ENCODE measurements around the gene DLG2. TPM values are rescaled to one million over a fixed set of nuclear protein-coding genes. Genes with fewer than 3 reads are reported as not detected.

The DLG2 gene
- total RNA-seq, 1 donor, result 1.3 TPM

DNA sequence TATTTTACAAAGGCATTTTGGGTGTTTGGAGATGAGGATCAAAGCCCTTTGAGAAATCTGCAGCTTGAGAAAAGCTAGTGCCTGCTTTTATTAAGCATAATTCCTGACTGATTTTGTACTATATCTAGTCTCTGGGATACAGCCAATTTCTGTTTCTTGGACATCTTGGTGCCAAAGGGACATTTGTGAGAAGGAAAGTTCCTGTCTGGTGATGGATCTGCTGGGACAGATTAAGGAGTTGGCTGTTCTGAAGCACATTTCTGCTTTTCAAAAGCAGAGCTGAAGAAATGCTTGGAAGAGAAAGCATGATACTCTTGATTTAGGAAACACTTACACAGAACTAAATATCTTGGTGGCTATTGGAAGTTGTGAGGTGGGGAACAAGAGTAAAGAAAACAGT is 2086.4 kb downstream of the DLG2 start:
- DNase-seq (ENCODE audit: low read depth), result no peak
- TF ChIP-seq, protein P1, sequence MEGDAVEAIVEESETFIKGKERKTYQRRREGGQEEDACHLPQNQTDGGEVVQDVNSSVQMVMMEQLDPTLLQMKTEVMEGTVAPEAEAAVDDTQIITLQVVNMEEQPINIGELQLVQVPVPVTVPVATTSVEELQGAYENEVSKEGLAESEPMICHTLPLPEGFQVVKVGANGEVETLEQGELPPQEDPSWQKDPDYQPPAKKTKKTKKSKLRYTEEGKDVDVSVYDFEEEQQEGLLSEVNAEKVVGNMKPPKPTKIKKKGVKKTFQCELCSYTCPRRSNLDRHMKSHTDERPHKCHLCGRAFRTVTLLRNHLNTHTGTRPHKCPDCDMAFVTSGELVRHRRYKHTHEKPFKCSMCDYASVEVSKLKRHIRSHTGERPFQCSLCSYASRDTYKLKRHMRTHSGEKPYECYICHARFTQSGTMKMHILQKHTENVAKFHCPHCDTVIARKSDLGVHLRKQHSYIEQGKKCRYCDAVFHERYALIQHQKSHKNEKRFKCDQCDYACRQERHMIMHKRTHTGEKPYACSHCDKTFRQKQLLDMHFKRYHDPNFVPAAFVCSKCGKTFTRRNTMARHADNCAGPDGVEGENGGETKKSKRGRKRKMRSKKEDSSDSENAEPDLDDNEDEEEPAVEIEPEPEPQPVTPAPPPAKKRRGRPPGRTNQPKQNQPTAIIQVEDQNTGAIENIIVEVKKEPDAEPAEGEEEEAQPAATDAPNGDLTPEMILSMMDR (IDR thresholded peaks at IDR 0.05; ENCODE audit: insufficient read depth, low read depth, low read length), result no peak
- H3K4me3 ChIP-seq (ENCODE audit: low read depth, low read length), result no peak overlapping the region

DNA sequence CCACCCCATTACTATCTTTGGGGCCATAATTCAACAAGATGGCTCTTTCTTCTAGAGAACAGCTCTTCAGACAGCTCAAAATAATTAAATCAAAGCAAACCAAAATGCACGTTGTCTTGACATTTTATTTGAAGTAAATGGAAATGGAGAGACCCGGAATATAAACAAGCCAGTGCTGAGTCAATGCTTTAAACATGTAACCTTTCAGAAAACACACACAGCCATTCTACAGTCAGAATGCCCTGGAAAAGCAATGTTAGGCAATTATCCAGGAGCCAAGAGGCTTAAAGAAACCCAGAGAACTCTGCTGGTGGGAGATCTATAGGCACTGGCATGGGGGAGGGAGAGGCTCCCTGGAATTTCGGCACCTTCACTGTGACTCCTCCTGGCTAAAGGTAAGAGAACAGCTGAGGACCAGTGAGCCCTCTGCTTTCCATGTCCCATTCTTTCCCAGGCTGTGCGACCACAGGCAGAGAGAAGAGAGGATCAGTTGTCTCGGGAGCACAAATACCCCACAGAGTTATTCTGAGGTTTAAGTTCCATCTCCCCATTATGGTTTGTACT is 2086.9 kb downstream of the DLG2 start:
- H3K4me3 ChIP-seq (ENCODE audit: low read depth, low read length), result no peak overlapping the region
- peak; percentile 1 for DNase-seq (ENCODE audit: low read depth)

DNA sequence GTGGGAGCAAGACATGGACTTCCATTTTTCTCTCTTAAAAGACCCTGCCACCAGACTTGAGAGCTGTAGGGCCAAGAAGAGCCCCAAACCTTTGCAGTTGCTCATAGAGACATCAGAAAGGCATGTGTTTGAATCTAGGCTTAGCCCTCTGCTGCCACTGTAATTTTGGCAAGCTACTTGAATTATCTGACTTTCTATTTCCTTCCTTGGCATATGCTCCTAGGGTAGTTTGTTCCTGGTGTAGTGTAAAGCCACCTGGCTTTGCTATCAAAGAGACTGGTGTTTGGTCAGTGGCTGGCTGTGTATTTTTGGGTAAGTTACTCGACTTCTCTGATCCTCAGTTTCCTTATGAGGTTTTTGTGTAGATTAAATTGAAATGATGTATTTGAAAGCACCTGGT is 2088.9 kb downstream of the DLG2 start:
- DNase-seq (ENCODE audit: low read depth), result no peak
- no peak overlapping the region for H3K4me3 ChIP-seq (ENCODE audit: low read depth, low read length)
- TF ChIP-seq, protein P1 (IDR thresholded peaks at IDR 0.05; ENCODE audit: insufficient read depth, low read depth, low read length), result no peak

More for the DNA sequence above, 2086.9 kb downstream of the DLG2 start:
- TF ChIP-seq, protein P1 (IDR thresholded peaks at IDR 0.05; ENCODE audit: insufficient read depth, low read depth, low read length), result no peak

DNA sequence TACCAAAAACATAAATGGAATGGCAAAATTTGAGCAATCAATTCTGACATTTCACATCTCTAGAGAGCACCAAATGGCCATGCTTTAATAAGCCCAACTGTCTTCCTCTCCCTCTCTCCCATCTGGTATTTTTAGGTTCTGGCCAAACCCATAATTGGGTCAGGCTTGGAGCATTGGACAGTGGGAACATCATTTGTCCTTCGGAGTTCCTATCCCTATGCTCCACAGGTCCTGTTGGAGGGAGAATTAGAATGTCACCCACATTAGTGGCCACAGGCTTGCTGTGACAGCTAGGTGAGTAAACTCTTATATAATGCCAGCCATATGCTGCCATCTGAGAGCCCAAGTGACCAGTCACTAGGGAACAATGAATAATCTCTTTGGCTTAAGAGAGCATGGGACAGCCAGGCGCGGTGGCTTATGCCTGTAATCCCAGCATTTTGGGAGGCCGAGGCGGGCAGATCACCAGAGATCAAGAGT is 2090.0 kb downstream of the DLG2 start:
- H3K4me3 ChIP-seq (ENCODE audit: low read depth, low read length), result no peak overlapping the region
- TF ChIP-seq, protein P1 (IDR thresholded peaks at IDR 0.05; ENCODE audit: insufficient read depth, low read depth, low read length), result no peak
- no peak for DNase-seq (ENCODE audit: low read depth)

DNA sequence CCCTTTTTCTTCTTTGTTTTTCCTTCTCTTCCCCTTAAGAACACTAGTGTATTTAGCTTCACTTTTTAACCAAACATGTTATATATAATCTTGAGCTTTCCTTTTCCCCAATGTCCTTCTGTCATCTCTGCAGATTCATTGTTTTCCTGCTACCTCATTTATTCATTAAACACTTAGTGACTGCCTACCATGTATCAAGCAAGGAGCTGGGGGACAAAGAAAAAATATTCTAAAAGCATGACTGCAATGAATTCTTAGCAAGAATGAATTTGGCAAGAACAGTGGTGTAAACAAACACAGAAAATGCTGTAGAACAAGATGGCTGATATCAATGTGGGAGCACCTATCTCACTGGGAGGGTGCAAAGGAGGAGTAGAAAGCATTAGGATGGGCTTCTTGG is 2094.0 kb downstream of the DLG2 start:
- no peak overlapping the region for H3K4me3 ChIP-seq (ENCODE audit: low read depth, low read length)
- TF ChIP-seq, protein P1 (IDR thresholded peaks at IDR 0.05; ENCODE audit: insufficient read depth, low read depth, low read length), result no peak
- no peak for DNase-seq (ENCODE audit: low read depth)

DNA sequence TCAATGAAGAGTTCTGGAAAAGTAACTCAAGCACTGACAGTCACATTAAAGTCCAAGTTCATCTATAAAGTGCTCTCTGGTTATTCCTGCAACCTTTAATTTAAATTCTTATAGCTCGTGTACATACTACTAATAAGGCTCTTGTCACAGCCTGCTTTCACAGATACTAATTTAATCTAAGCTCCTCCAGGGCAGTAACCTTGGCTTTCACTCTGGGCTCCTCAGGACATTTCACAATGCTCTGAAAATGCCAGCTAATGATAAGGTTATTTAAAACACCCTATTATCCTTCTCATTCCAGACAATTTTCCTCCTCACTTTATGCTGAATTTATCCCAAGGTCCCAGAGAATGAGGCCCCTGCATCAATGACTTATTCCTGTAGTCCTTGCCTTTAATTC is 2098.3 kb downstream of the DLG2 start:
- no peak for DNase-seq (ENCODE audit: low read depth)
- TF ChIP-seq, protein P1 (IDR thresholded peaks at IDR 0.05; ENCODE audit: insufficient read depth, low read depth, low read length), result no peak
- no peak overlapping the region for H3K4me3 ChIP-seq (ENCODE audit: low read depth, low read length)

DNA sequence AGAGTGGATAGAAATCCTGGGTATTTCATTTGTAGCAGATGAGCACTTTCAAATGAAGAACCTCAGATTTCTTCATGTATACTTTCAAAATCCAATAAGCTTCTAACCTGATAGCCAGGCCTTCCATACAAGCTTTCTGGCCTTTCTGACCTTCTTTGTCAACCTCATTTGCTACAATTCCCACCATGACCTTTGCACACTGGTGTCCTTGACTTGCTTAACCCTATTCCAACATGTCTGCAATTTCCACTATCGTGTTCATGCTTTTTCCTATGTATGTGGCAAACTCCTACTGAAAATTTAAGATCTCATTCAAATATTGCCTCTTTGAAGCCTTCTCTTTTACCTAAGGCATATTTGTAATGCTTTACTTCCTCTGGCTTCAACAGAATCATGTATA is 2098.9 kb downstream of the DLG2 start:
- no peak for DNase-seq (ENCODE audit: low read depth)
- TF ChIP-seq, protein P1 (IDR thresholded peaks at IDR 0.05; ENCODE audit: insufficient read depth, low read depth, low read length), result no peak
- H3K4me3 ChIP-seq (ENCODE audit: low read depth, low read length), result no peak overlapping the region
